Loucy (cell line): ENCODE measurements around the gene NEUROD6.

Source experiments
- H2AFZ ChIP-seq: fragments of 200-600 bp; sonication (generic); 2 replicates; pipeline ENCODE4 v1.6.0; 2016; ENCODE audit warnings: antibody characterized with exemption, mild to moderate bottlenecking, low read length, moderate library complexity
- H3F3A ChIP-seq: fragments of 200-600 bp; 2 replicates; pipeline ENCODE4 v1.6.0; 2016; ENCODE audit warnings: antibody characterized with exemption, low read depth, mild to moderate bottlenecking
- H3K27me3 ChIP-seq: fragments of 200-600 bp; sonication (generic); 2 replicates; pipeline ENCODE4 v1.6.1; 2014; ENCODE audit warnings: low read length, mild to moderate bottlenecking; ENCODE audit not compliant: insufficient read depth, poor library complexity, severe bottlenecking
- H3K36me3 ChIP-seq: fragments of 200-600 bp; sonication (generic); 2 replicates; pipeline ENCODE4 v1.6.1; 2016; ENCODE audit warnings: low read length; ENCODE audit not compliant: insufficient read depth
- H3K4me1 ChIP-seq: fragments of 200-600 bp; sonication (generic); 2 replicates; pipeline ENCODE4 v1.5.1; 2014; ENCODE audit warnings: low read length, mild to moderate bottlenecking; ENCODE audit not compliant: insufficient read depth, poor library complexity, severe bottlenecking
- H3K4me2 ChIP-seq: fragments of 200-600 bp; sonication (generic); 2 replicates; pipeline ENCODE4 v1.6.0; 2014; ENCODE audit warnings: antibody characterized with exemption, low read length, low read depth, mild to moderate bottlenecking; ENCODE audit not compliant: poor library complexity, severe bottlenecking
- H3K4me3 ChIP-seq: fragments of 200-600 bp; sonication (generic); 2 replicates; pipeline ENCODE4 v1.5.1; 2014; ENCODE audit warnings: low read length, mild to moderate bottlenecking, mixed read lengths; ENCODE audit not compliant: poor library complexity, severe bottlenecking
- H3K79me2 ChIP-seq: fragments of 200-600 bp; sonication (generic); 2 replicates; pipeline ENCODE4 v1.6.1; 2014; ENCODE audit warnings: low read length; ENCODE audit not compliant: insufficient read depth
- H3K9ac ChIP-seq: fragments of 200-600 bp; sonication (generic); 2 replicates; pipeline ENCODE4 v1.6.0; 2014; ENCODE audit warnings: mild to moderate bottlenecking, low read depth, low read length, moderate library complexity; ENCODE audit not compliant: poor library complexity, severe bottlenecking
- H3K9me2 ChIP-seq: fragments of 200-600 bp; sonication (generic); replicated peaks from 2 replicates; pipeline ENCODE4 v1.6.1; 2016; ENCODE audit warnings: low read depth, low read length, mixed read lengths
- H3K9me3 ChIP-seq: fragments of 200-600 bp; sonication (generic); 2 replicates; pipeline ENCODE4 v1.6.1; 2014; ENCODE audit warnings: mild to moderate bottlenecking, antibody characterized with exemption, low read length, low read depth; ENCODE audit not compliant: insufficient read depth
- H4K20me1 ChIP-seq: fragments of 200-600 bp; sonication (generic); 2 replicates; pipeline ENCODE4 v1.6.0; 2014; ENCODE audit warnings: antibody characterized with exemption, low read length, mild to moderate bottlenecking; ENCODE audit not compliant: insufficient read depth, poor library complexity, severe bottlenecking
- CTCF ChIP-seq: fragments of 200-600 bp; sonication (generic); conservative IDR thresholded peaks from 2 replicates; pipeline ENCODE4 v1.5.1; 2014; ENCODE audit warnings: mild to moderate bottlenecking, antibody characterized with exemption, low read length
- EZH2phosphoT487 ChIP-seq: fragments of 200-600 bp; IDR thresholded peaks from 2 replicates; pipeline ENCODE4 v1.6.1; 2018; ENCODE audit warnings: antibody characterized with exemption, mild to moderate bottlenecking, moderate library complexity, borderline replicate concordance

Gene NEUROD6

DNA sequence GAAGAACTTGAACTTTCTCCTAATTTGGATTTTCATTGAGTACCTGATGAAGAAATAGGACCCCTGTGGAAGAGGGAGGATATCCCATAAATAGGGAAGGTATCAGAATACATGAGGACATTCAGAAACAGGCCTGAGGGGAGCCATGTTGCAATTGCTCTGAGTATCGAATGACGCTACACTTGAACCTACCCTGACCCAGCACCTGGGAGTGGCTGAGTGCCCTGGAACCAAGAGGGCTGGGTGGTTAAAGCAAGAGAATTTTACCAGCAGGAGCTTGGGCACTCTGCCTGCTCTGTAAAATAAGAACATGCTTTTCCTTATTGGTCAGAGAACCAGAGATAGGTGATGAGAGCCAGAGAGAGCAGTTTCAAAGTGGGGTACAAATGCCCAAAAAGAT lies 7.2 kb downstream of the NEUROD6 start:
- no peaks in the 10 kb centered on the region for H4K20me1 ChIP-seq
- H3K79me2 ChIP-seq: no peaks in the 10 kb centered on the region
- TF ChIP-seq EZH2phosphoT487 (no peak), CTCF (no peak)
- H3K4me1 ChIP-seq: no peaks in the 10 kb centered on the region
- no peak overlapping the region for H3K9ac ChIP-seq
- no peaks in the 10 kb centered on the region for H3K9me3 ChIP-seq
- H3K4me2 ChIP-seq: no peak overlapping the region
- no peaks in the 10 kb centered on the region for H3F3A ChIP-seq
- no peak overlapping the region for H2AFZ ChIP-seq
- H3K9me2 ChIP-seq: no peaks in the 10 kb centered on the region
- no peaks in the 10 kb centered on the region for H3K27me3 ChIP-seq
- H3K36me3 ChIP-seq: no peaks in the 10 kb centered on the region
- H3K4me3 ChIP-seq: no peak overlapping the region

DNA sequence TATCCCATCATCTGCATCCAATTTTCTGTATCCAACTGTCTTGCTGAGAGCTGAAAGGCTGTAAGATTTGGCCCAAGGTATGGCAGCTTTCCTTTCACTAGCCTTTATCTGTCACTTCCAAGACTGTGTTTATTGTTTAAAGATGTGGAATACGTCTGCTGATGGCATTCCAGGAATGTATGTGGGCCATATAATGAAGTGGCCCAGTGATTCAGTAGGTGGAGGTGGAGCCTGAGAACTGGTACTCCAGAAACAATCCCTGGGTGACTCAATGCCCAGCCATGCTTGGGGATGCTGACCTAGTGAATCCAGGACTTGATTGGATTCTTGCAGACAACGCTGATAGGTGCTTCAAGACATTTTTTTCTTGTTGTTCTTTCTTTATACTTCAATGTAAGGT lies 13.5 kb downstream of the NEUROD6 start:
- no peak overlapping the region for H3K9ac ChIP-seq
- no peak overlapping the region for H3K4me3 ChIP-seq
- no peak for TF ChIP-seq CTCF
- no peak for TF ChIP-seq EZH2phosphoT487
- H3K4me2 ChIP-seq: no peak overlapping the region
- H3K9me2 ChIP-seq: no peaks in the 10 kb centered on the region
- no peak overlapping the region for H2AFZ ChIP-seq
- H3F3A ChIP-seq: no peaks in the 10 kb centered on the region
- H3K36me3 ChIP-seq: no peaks in the 10 kb centered on the region
- H3K9me3 ChIP-seq: no peaks in the 10 kb centered on the region
- H4K20me1 ChIP-seq: no peaks in the 10 kb centered on the region
- no peaks in the 10 kb centered on the region for H3K4me1 ChIP-seq
- no peaks in the 10 kb centered on the region for H3K79me2 ChIP-seq
- no peaks in the 10 kb centered on the region for H3K27me3 ChIP-seq

DNA sequence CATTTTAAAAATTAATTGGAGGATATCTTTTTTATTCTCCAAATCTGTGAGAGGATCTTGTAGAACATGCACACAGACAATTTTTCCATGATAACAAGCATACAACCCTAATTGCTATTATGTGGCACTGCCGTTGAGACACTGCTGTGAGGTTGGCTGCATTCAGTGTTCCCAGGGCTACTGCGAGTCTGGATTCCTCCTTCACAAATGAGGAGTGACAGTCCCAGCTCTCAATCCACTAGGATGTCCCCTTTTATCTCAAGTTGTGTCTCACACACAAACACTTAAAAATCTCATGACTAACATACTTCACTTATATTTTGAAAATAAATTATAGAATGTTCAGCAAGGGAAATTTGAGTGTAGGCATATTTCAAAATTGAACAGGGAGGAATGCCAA lies 14.1 kb downstream of the NEUROD6 start:
- Histone ChIP-seq H2AFZ (no peak overlapping the region), H3K4me3 (no peak overlapping the region), H3K79me2 (no peaks in the 10 kb centered on the region), H3K9me3 (no peaks in the 10 kb centered on the region), H3F3A (no peaks in the 10 kb centered on the region), H3K36me3 (no peaks in the 10 kb centered on the region), H3K9ac (no peak overlapping the region), H3K4me2 (no peak overlapping the region), H3K27me3 (no peaks in the 10 kb centered on the region), H4K20me1 (no peaks in the 10 kb centered on the region), H3K9me2 (no peaks in the 10 kb centered on the region), H3K4me1 (no peaks in the 10 kb centered on the region)
- TF ChIP-seq CTCF: no peak
- TF ChIP-seq EZH2phosphoT487: no peak
